GM18502 (cell line): ENCODE measurements around the gene AGPAT1.

ENCODE experiments used
- ATAC-seq: cut with Tn5 transposase; IDR thresholded peaks from one replicate; pipeline ENCODE4 v1.9.1; 2021; ENCODE audit warnings: mild to moderate bottlenecking; ENCODE audit not compliant: unreplicated experiment, poor library complexity

AGPAT1 gene

GRCh38 chr6:32127409-32127716 is 48.5 kb downstream of the AGPAT1 start:
- ATAC-seq, result no peak

- ATAC-seq, result no peak
Measured at GRCh38 chr6:32126880-32127279, 49.0 kb downstream of the AGPAT1 start.

- no peak for ATAC-seq
Measured at GRCh38 chr6:32123681-32124080, 52.2 kb downstream of the AGPAT1 start.

- ATAC-seq, result no peak
Measured at GRCh38 chr6:32120573-32121059, 55.3 kb downstream of the AGPAT1 start.

GRCh38 chr6:32118782-32119628 is 56.9 kb downstream of the AGPAT1 start:
- ATAC-seq, result no peak
